Naive thymus-derived CD4-positive, alpha-beta T cell (primary cell): Measurements from ENCODE around the gene SCAMP1. TPM values are rescaled to one million over a fixed set of nuclear protein-coding genes. Genes with fewer than 3 reads are reported as not detected.
A peak's percentile ranks its signal among the peaks of the same experiment; 100 is the strongest.
"Not testable (repeated sequence)": the region's sequence is repeated elsewhere in the genome, so short reads cannot be mapped to it uniquely, and the experiment has no call there.

Experiments
- ATAC-seq: fragments of 150-1000 bp; cut with Tn5 transposase; 2 replicates; pipeline ENCODE4 v1.10.0; 2021; ENCODE audit warnings: mild to moderate bottlenecking, moderate library complexity
- CTCF ChIA-PET: fragments of 350-600 bp; sonication (Branson Sonifier 250); formaldehyde crosslinking; loops from one replicate; lab custom pipeline; 2021; ENCODE audit warnings: antibody characterized with exemption; lab: Charles Lee
- POLR2A ChIA-PET: fragments of 350-600 bp; sonication (Branson Sonifier 250); formaldehyde crosslinking; loops from one replicate; lab custom pipeline; 2021; ENCODE audit warnings: antibody characterized with exemption, inconsistent platforms; lab: Charles Lee
- DNase-seq, 9 donors: peaks; one replicate each; pipeline versions ENCODE4 v3.0.0 to v3.0.0-alpha.2; 2020 to 2022; ENCODE audit warnings: mixed read lengths in 1 of 9
- H3K27ac ChIP-seq: one replicate; pipeline ENCODE4 v1.7.0; 2013; ENCODE audit warnings: mild to moderate bottlenecking, low read depth, low read length, moderate library complexity
- H3K27me3 ChIP-seq, 2 donors: one replicate each; pipeline ENCODE4 v1.7.0; 2013; ENCODE audit warnings: low read length in 2 of 2, mild to moderate bottlenecking in 2 of 2, moderate library complexity in 2 of 2; ENCODE audit not compliant: control insufficient read depth in 2 of 2, insufficient read depth in 2 of 2
- H3K36me3 ChIP-seq, 3 experiments: 1 replicate in 2 of 3; 2 replicates in 1 of 3; pipeline ENCODE4 v1.7.0; 2013; ENCODE audit warnings: low read length in 3 of 3, mild to moderate bottlenecking in 3 of 3, moderate library complexity in 1 of 3; ENCODE audit not compliant: insufficient read depth in 3 of 3, control insufficient read depth in 2 of 3
- H3K4me1 ChIP-seq, 2 donors: one replicate each; pipeline ENCODE4 v1.7.0; 2013; ENCODE audit warnings: low read length in 2 of 2, mild to moderate bottlenecking in 2 of 2, moderate library complexity in 1 of 2; ENCODE audit not compliant: control insufficient read depth in 2 of 2, insufficient read depth in 2 of 2
- H3K4me3 ChIP-seq: 2 replicates; pipeline ENCODE4 v1.7.0; 2013; ENCODE audit warnings: mild to moderate bottlenecking, low read length
- H3K9me3 ChIP-seq, 3 experiments: 1 replicate in 2 of 3; 2 replicates in 1 of 3; pipeline ENCODE4 v1.7.0; 2013; ENCODE audit warnings: low read length in 3 of 3; ENCODE audit not compliant: control insufficient read depth in 2 of 3
- H3K27ac Mint-ChIP-seq, 9 donors: one replicate each; pipeline ENCODE4 v1.8.0; 2020 to 2022; ENCODE audit warnings: mixed read lengths in 9 of 9, mild to moderate bottlenecking in 8 of 9, moderate library complexity in 5 of 9, inconsistent platforms in 2 of 9
- H3K27me3 Mint-ChIP-seq, 5 donors: one replicate each; pipeline ENCODE4 v1.8.0; 2021 to 2022; ENCODE audit warnings: mixed read lengths in 5 of 5, mild to moderate bottlenecking in 1 of 5
- H3K36me3 Mint-ChIP-seq, 5 donors: one replicate each; pipeline ENCODE4 v1.8.0; 2020 to 2022; ENCODE audit warnings: mixed read lengths in 5 of 5, mild to moderate bottlenecking in 3 of 5, inconsistent platforms in 1 of 5
- H3K4me1 Mint-ChIP-seq, 7 donors: one replicate each; pipeline ENCODE4 v1.8.0; 2020 to 2022; ENCODE audit warnings: mixed read lengths in 7 of 7, mild to moderate bottlenecking in 3 of 7, inconsistent platforms in 1 of 7
- H3K4me3 Mint-ChIP-seq, 10 donors: one replicate each; pipeline ENCODE4 v1.8.0; 2020 to 2022; ENCODE audit warnings: mild to moderate bottlenecking in 10 of 10, mixed read lengths in 10 of 10, moderate library complexity in 6 of 10, inconsistent platforms in 2 of 10
- H3K9me3 Mint-ChIP-seq, 11 donors: one replicate each; pipeline ENCODE4 v1.8.0; 2020 to 2022; ENCODE audit warnings: mixed read lengths in 11 of 11, mild to moderate bottlenecking in 4 of 11, inconsistent platforms in 1 of 11, moderate library complexity in 1 of 11
- intact Hi-C, 2 donors: fragments of 100-400 bp; cut with micrococcal nuclease; formaldehyde crosslinking; loops; one replicate each; pipeline ENCODE4 v1.15.1; 2023
- polyA plus RNA-seq, 2 donors: library from polyadenylated mRNA; unstranded; fragments of 300-500 nt; fragmentation: Illumina TruSeq; gene quantifications; one replicate each; pipeline ENCODE4 v1.2.3, GENCODE V29; 2021
- total RNA-seq, 6 experiments: library from RNA in 5 of 6; stranded (reverse) in 5 of 6; gene quantifications; 1 replicate in 5 of 6; 2 replicates in 1 of 6; pipeline ENCODE4 v1.2.3 and lab custom pipeline; 2021 to 2026

SCAMP1 gene
- total and polyA plus RNA-seq, 7 experiments from 2014 or later: 16.9 to 29.8 (median 25.7) TPM

DNA sequence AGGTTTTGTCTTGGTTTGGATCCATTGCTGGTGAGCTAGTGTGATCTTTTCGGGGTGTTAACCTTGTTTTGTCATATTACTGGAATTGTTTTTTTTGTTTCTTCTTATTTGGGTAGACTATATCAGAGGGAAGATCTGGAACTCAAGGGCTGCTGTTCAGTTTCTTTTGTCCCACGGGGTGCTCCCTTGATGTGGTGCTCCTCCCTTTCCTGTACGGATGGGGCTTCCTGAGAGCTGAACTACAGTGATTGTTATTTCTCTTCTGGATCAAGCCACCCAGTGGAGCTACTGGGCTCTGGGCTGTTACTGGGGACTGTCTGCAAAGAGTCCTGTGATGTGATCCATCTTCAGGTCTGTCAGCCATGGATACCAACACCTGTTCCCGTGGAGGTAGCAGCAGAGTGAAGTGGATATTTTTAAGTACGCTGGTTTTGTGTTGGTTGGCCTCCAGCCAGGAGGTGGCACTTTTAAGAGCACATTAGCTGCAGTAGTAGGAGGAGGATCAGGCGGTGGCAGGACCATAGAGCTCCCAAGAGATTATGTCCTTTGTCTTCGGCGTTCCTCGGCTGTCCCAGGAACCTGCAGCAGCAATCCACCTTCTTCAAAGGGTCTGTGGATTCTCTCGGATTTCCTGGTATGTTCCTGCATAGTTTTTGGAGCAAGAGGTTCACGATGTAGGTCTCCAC is 27.2 kb downstream of the SCAMP1 start:
- H3K9me3 ChIP-seq: peaks cover 0 to 6% (median 0%) of the 10 kb centered on the region in 3 experiments
- H3K36me3 ChIP-seq: no peaks in the 10 kb centered on the region
- no peak overlapping the region for H3K4me3 ChIP-seq
- H3K27me3 ChIP-seq: no peaks in the 10 kb centered on the region
- DNase-seq (peak in 1 of 9 donors; percentile 4), ATAC-seq (no peak)
- Mint-ChIP-seq H3K27ac (peak overlapping the region in 1 of 9 donors; percentile 16), H3K27me3 (no peaks in the 10 kb centered on the region), H3K4me1 (peaks cover 11 to 50% (median 38%) of the 10 kb centered on the region in 7 donors), H3K4me3 (peak overlapping the region in 7 of 10 donors; percentile 0 to 73 (median 35)), H3K36me3 (peaks cover 35 to 74% (median 63%) of the 10 kb centered on the region in 5 donors), H3K9me3 (peaks cover 10 to 61% (median 41%) of the 10 kb centered on the region in 11 donors)
- intact Hi-C loops: no loop called here
- peaks cover 0 to 7% of the 10 kb centered on the region in 2 donors for H3K4me1 ChIP-seq
- CTCF ChIA-PET: interaction anchor here (0.6 kb wide), 1 partner anchor 804 kb away, joined by 5 read pairs; no protein-coding TSS in a partner anchor
- no peak overlapping the region for H3K27ac ChIP-seq
- POLR2A ChIA-PET: interaction anchor here (1.2 kb wide), 1 partner anchor 8 kb away, joined by 3 read pairs; no protein-coding TSS in a partner anchor

DNA sequence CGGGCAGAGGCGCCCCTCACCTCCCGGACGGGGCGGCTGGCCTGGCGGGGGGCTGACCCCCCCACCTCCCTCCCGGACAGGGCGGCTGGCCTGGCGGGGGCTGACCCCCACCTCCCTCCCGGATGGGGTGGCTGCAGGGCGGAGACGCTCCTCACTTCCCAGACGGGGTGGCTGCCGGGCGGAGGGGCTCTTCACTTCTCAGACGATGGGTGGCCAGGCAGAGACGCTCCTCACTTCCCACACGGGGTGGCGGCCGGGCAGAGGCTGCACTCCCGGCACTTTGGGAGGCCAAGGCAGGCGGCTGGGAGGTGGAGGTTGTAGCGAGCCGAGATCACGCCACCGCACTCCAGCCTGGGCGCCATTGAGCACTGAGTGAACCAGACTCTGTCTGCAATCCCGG is 30.9 kb downstream of the SCAMP1 start:
- POLR2A ChIA-PET, H3K27me3 ChIP-seq, ATAC-seq, DNase-seq, H3K4me3 ChIP-seq, intact Hi-C loops, CTCF ChIA-PET, H3K4me1 ChIP-seq, H3K27ac Mint-ChIP-seq, H3K4me3 Mint-ChIP-seq, H3K27me3 Mint-ChIP-seq, H3K9me3 ChIP-seq, H3K27ac ChIP-seq: not testable (repeated sequence)
- H3K36me3 Mint-ChIP-seq: peaks cover 23 to 64% (median 60%) of the 10 kb centered on the region in 5 donors
- H3K36me3 ChIP-seq: peaks cover 0 to 11% (median 0%) of the 10 kb centered on the region in 3 experiments
- H3K4me1 Mint-ChIP-seq: peaks cover 4 to 39% (median 31%) of the 10 kb centered on the region in 7 donors
- H3K9me3 Mint-ChIP-seq: peaks cover 0 to 24% (median 18%) of the 10 kb centered on the region in 11 donors

DNA sequence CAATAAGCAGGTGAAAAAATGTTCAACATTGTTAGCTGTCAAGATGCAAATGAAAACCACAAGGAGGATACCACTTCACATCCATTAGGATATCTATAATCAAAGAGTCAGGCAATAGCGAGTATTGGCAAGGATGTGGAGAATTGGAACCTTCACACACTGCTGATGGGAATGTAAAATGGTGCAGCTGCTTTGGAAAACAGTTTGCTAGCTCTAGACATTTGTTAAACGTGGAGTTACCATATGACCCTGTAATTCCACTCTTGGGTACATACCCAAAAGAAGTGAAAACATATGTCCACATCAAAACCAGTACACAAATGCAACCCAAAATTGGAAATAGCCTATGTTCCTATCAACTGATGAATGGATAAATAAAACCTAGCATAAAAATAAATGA is 37.4 kb downstream of the SCAMP1 start:
- ChIA-PET CTCF (no interaction called here), POLR2A (no interaction called here)
- intact Hi-C loops: no loop called here
- peaks cover 0 to 17% (median 6%) of the 10 kb centered on the region in 11 donors for H3K9me3 Mint-ChIP-seq
- H3K27me3 Mint-ChIP-seq: no peaks in the 10 kb centered on the region
- no peak for ATAC-seq
- H3K9me3 ChIP-seq: no peaks in the 10 kb centered on the region
- peaks cover 0 to 58% (median 50%) of the 10 kb centered on the region in 7 donors for H3K4me1 Mint-ChIP-seq
- no peak overlapping the region for H3K27ac ChIP-seq
- H3K4me1 ChIP-seq: no peaks in the 10 kb centered on the region
- no peaks in the 10 kb centered on the region for H3K27me3 ChIP-seq
- peaks cover 13 to 70% (median 54%) of the 10 kb centered on the region in 5 donors for H3K36me3 Mint-ChIP-seq
- peaks cover 0 to 11% (median 0%) of the 10 kb centered on the region in 3 experiments for H3K36me3 ChIP-seq
- no peak for DNase-seq
- no peak overlapping the region for H3K4me3 Mint-ChIP-seq
- no peak overlapping the region for H3K4me3 ChIP-seq
- H3K27ac Mint-ChIP-seq: no peak overlapping the region

DNA sequence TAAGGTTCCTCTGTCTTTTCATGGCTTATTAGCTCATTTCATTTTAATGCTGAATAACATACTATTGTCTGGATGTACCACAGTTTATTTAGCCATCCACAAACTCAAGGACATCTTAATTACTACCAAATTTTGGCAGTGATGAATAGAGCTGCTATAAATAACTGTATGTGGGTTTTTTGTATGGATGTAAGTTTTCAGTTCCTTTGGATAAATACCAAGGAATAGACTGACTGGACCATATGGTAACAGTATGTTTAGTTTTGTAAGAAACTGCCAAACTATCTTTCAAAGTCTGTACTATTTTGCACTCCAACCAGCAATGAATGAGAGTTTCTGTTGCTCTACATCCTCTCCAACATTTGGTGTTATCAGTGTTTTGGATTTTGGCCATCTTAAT is 38.7 kb downstream of the SCAMP1 start:
- H3K4me1 Mint-ChIP-seq: peaks cover 0 to 65% (median 54%) of the 10 kb centered on the region in 7 donors
- H3K4me3 Mint-ChIP-seq: peak overlapping the region in 2 of 10 donors; percentile 2 to 6

DNA sequence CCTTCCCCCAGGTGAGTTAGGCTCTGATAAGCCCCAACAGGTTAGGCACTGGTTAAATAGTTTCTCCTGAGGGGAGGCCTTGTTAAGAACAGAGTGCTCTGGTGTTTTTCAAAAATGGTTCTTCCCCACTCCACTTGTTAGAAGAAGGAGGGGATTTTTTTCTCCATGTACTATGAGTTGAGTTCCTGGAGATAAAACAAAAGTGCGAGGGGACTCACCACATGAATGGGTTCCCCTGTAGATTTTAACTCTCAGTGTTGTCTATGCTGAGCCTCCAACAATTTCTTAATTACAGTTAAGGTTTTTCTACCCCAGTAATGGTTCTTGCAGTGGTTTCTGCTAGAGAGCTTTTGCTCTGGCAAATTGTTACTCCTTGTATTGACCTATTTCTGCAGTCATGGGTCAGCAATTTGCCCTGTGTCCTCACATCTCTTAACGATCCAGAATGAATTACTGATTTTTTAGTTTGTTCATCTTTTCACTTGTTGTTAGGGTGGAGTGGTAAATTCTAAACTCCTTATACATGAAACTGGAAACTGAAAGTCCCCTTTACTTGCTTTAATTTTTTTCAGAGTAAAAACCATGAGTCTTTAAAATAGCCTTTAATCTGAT is 44.4 kb downstream of the SCAMP1 start:
- CTCF ChIA-PET: no interaction called here
- Mint-ChIP-seq H3K9me3 (peaks cover 0 to 12% (median 3%) of the 10 kb centered on the region in 11 donors), H3K27ac (peak overlapping the region in 2 of 9 donors; percentile 1 to 3)

More for the DNA sequence above, 38.7 kb downstream of the SCAMP1 start:
- no peak overlapping the region for H3K27ac Mint-ChIP-seq
- H3K27ac ChIP-seq: no peak overlapping the region
- no peaks in the 10 kb centered on the region for H3K27me3 ChIP-seq
- CTCF ChIA-PET: no interaction called here
- POLR2A ChIA-PET: no interaction called here
- H3K4me3 ChIP-seq: no peak overlapping the region
- DNase-seq (no peak), ATAC-seq (no peak)
- intact Hi-C loops: no loop called here
- no peaks in the 10 kb centered on the region for H3K9me3 ChIP-seq
- peaks cover 0 to 17% (median 6%) of the 10 kb centered on the region in 11 donors for H3K9me3 Mint-ChIP-seq
- peaks cover 13 to 68% (median 51%) of the 10 kb centered on the region in 5 donors for H3K36me3 Mint-ChIP-seq
- no peaks in the 10 kb centered on the region for H3K4me1 ChIP-seq
- H3K27me3 Mint-ChIP-seq: no peaks in the 10 kb centered on the region
- peaks cover 0 to 11% (median 0%) of the 10 kb centered on the region in 3 experiments for H3K36me3 ChIP-seq

DNA sequence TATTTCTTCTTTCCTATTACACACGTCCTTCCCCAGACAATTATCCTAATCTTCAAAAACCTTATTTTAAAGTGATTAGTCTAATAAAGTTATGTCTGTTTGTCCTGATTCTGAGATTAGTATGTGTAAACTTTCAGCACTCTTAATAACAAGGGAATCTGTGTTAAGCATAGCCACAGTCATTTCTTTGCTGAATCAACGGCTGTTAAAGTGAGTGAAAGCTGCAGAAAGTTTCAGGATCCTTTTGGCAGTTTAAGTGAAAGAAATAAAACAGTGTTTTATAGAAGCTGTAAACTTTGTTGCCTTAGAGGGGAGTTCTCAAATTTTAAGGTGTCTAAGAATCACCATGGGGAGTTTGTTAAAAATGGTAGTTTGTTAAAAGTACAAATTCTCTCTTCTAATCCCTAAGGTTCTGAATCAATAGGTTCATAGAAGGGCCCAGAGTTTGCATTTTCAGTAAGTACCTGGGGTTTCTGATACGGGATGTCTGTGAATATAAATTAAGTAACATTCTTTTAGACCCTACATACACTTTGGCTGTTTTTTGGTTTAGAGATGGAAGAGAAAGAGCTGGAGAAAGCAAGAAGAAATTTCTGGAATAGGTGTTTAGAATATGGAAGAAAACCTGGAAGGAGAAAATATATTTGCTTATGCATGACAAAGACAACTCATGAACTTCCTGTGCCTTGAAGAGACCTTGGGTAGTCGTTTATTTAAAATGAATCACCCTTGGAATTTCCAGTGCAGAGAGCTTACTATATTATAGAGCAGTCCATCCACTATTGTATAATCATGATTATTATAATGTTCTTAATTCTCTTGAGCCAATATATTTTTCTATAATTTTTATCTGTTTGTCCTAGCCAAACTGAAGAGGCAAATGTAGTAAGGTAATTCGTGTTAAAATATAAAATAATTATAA is 45.7 kb downstream of the SCAMP1 start:
- peaks cover 0 to 9% (median 2%) of the 10 kb centered on the region in 11 donors for H3K9me3 Mint-ChIP-seq

More for the DNA sequence above, 44.4 kb downstream of the SCAMP1 start:
- Histone ChIP-seq H3K4me1 (no peaks in the 10 kb centered on the region), H3K27me3 (no peaks in the 10 kb centered on the region), H3K4me3 (no peak overlapping the region), H3K9me3 (no peaks in the 10 kb centered on the region), H3K36me3 (no peaks in the 10 kb centered on the region), H3K27ac (no peak overlapping the region)
- H3K4me3 Mint-ChIP-seq: peak overlapping the region in 3 of 10 donors; percentile 5 to 9 (median 5)
- intact Hi-C loops: no loop called here
- H3K4me1 Mint-ChIP-seq: peaks cover 27 to 70% (median 59%) of the 10 kb centered on the region in 7 donors
- ATAC-seq (peak; percentile 31), DNase-seq (peak in 2 of 9 donors; percentile 1 to 11)
- no peaks in the 10 kb centered on the region for H3K27me3 Mint-ChIP-seq
- peaks cover 8 to 65% (median 45%) of the 10 kb centered on the region in 5 donors for H3K36me3 Mint-ChIP-seq
- POLR2A ChIA-PET: no interaction called here

More for the DNA sequence above, 45.7 kb downstream of the SCAMP1 start:
- Histone ChIP-seq H3K27me3 (no peaks in the 10 kb centered on the region), H3K4me1 (no peaks in the 10 kb centered on the region), H3K9me3 (no peaks in the 10 kb centered on the region), H3K4me3 (no peak overlapping the region), H3K36me3 (no peaks in the 10 kb centered on the region), H3K27ac (no peak overlapping the region)
- Mint-ChIP-seq H3K27ac (peak overlapping the region in 2 of 9 donors; percentile 1 to 32), H3K27me3 (no peaks in the 10 kb centered on the region), H3K4me1 (peaks cover 24 to 67% (median 55%) of the 10 kb centered on the region in 7 donors), H3K36me3 (peaks cover 8 to 59% (median 39%) of the 10 kb centered on the region in 5 donors), H3K4me3 (no peak overlapping the region)
- ChIA-PET CTCF (no interaction called here), POLR2A (no interaction called here)
- intact Hi-C loops: loop anchor here in 1 of 2 donors (1.0 kb wide), 1 partner anchor 32 kb away; no protein-coding TSS in a partner anchor
- ATAC-seq: no peak
- DNase-seq: no peak
